BLaER1 (cell line): ENCODE results near the gene LPP.

ENCODE experiments used
- H3K27ac ChIP-seq: shearing (Covaris generic); formaldehyde crosslinking; 2 replicates; pipeline ENCODE4 v1.8.1; 2022
- H3K27me3 ChIP-seq: shearing (Covaris generic); formaldehyde crosslinking; 2 replicates; pipeline ENCODE4 v1.8.1; 2022
- H3K36me3 ChIP-seq: shearing (Covaris generic); formaldehyde crosslinking; 2 replicates; pipeline ENCODE4 v1.8.1; 2022
- H3K4me1 ChIP-seq: shearing (Covaris generic); formaldehyde crosslinking; 2 replicates; pipeline ENCODE4 v1.8.1; 2022
- H3K4me2 ChIP-seq: shearing (Covaris generic); formaldehyde crosslinking; 2 replicates; pipeline ENCODE4 v1.8.1; 2022
- H3K4me3 ChIP-seq: shearing (Covaris generic); formaldehyde crosslinking; 2 replicates; pipeline ENCODE4 v1.8.1; 2022
- H3K9ac ChIP-seq: shearing (Covaris generic); formaldehyde crosslinking; 2 replicates; pipeline ENCODE4 v1.8.1; 2022
- H3K9me3 ChIP-seq: shearing (Covaris generic); formaldehyde crosslinking; 2 replicates; pipeline ENCODE4 v1.8.1; 2022
- H4K20me1 ChIP-seq: shearing (Covaris generic); formaldehyde crosslinking; 2 replicates; pipeline ENCODE4 v1.8.1; 2022
- Cebpa-rat ChIP-seq: shearing (Covaris generic); IDR thresholded peaks from 2 replicates; pipeline ENCODE4 v1.8.1; 2022

The LPP gene

DNA sequence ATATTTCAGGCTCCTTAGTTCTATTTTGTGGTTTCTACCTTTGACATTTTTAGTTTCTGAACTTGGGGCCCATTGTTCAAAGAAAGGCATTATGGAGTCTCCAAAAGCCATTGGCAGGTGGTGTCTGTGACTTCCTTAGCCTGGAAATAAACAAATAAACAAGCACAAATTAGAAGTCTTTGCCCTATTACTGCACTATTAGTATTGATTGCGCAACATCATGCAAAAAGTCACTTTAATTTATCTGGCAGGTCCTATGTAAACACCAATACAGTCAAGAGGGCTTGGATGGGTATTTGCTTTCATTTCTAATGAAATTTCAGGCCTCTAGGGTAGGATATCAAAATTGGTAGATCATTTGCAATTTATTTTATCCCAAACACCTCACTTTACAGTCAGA lies 85.6 kb downstream of the LPP start:
- Histone ChIP-seq H3K4me3 (no peak overlapping the region), H3K36me3 (peaks cover 5% of the 10 kb centered on the region), H3K4me1 (peaks cover 19% of the 10 kb centered on the region), H3K4me2 (no peak overlapping the region), H3K9me3 (no peaks in the 10 kb centered on the region), H3K27me3 (no peaks in the 10 kb centered on the region), H3K9ac (no peak overlapping the region), H3K27ac (no peak overlapping the region), H4K20me1 (no peaks in the 10 kb centered on the region; the same call in 1 of the 2 replicates)
- TF ChIP-seq Cebpa-rat: peak; percentile 97

DNA sequence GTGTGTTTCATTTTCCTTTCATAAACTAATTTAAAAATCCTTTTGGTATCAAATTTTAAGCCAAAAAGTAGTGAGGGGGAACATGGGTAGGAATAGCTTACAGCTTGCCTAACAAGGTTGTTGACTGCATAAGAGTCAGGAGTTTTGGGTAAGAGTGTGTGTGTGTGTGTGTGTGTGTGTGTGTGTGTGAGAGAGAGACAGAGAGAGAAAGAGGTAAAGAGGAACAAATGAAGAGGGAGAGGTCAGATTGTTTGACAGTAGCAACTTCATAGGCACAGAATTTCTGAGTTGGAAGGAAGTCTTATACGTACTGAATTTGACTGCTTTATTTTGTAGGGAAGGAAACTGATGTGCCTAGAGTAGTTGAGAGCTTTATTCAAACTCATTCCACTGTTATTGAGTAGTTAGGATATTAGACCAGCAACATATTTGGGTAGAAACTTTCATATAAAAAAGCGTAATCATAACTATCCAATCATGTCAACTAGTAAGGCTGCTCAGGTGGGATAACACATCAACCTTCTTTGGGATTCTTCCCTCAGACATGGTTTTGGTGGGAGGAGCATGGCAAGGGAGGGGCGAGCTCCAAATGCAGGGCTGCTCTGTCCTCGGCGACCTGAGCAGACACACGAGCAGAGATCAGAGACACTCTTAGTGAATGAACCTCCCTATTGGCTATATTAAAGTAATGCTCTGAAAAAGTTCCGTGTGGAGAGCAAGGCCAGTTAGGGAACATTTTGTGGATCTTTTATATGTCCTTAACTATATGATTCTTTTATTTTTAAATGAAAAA lies 86.4 kb downstream of the LPP start:
- no peak for TF ChIP-seq Cebpa-rat
- no peak overlapping the region for H3K4me3 ChIP-seq
- H4K20me1 ChIP-seq: no peaks in the 10 kb centered on the region; the same call in 1 of the 2 replicates
- no peak overlapping the region for H3K4me2 ChIP-seq
- H3K9me3 ChIP-seq: no peaks in the 10 kb centered on the region
- H3K36me3 ChIP-seq: peaks cover 5% of the 10 kb centered on the region
- no peak overlapping the region for H3K27ac ChIP-seq
- no peaks in the 10 kb centered on the region for H3K27me3 ChIP-seq
- no peak overlapping the region for H3K9ac ChIP-seq
- peaks cover 20% of the 10 kb centered on the region for H3K4me1 ChIP-seq

DNA sequence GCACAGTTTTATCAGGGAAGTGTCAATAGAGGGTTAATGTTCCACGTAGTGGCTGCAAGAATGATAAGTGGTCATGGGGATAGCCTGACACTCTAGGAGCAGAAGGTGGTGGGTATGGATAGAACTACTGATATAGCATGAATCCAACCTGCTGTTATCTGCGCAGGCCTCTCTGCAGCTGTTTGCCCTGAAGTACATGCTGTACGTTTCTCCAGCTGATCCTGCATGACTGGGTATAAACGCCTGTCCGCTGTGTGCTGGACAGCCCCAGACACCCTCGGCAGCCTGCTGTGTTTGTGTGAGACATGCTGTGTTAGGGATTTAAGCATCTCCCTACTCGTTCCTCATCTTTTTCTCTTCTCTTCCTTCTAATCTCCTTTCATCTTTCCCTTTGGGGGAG lies 87.1 kb downstream of the LPP start:
- no peak overlapping the region for H3K4me2 ChIP-seq
- H3K4me3 ChIP-seq: no peak overlapping the region
- no peak for TF ChIP-seq Cebpa-rat
- peaks cover 20% of the 10 kb centered on the region for H3K4me1 ChIP-seq
- H3K9ac ChIP-seq: no peak overlapping the region
- H3K9me3 ChIP-seq: no peaks in the 10 kb centered on the region
- no peaks in the 10 kb centered on the region for H3K27me3 ChIP-seq
- no peaks in the 10 kb centered on the region; the same call in 1 of the 2 replicates for H4K20me1 ChIP-seq
- no peak overlapping the region for H3K27ac ChIP-seq
- H3K36me3 ChIP-seq: peaks cover 5% of the 10 kb centered on the region

DNA sequence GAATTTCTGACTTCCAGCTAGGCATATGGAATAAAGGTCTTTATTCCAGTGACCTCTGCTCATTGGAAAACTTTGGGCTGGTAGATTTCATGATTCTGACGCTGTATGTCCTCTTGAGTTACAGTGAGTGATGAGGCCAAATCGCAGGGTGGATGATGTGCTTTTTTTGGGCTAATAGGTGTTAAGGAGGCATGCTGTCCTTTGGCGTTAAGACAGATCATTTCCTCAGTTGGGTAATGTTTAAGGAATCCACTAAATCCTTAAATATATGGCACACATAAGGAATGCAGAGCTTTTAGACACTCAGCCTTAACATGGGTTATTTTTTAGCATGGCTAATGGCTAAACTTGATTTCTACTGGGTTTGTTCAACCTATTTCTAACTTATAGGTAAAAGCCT lies 87.9 kb downstream of the LPP start:
- H3K4me2 ChIP-seq: no peak overlapping the region
- no peaks in the 10 kb centered on the region; the same call in 1 of the 2 replicates for H4K20me1 ChIP-seq
- no peaks in the 10 kb centered on the region for H3K27me3 ChIP-seq
- peaks cover 5% of the 10 kb centered on the region for H3K36me3 ChIP-seq
- H3K27ac ChIP-seq: no peak overlapping the region
- H3K4me1 ChIP-seq: peaks cover 12% of the 10 kb centered on the region
- no peak overlapping the region for H3K9ac ChIP-seq
- H3K9me3 ChIP-seq: no peaks in the 10 kb centered on the region
- no peak overlapping the region for H3K4me3 ChIP-seq
- no peak for TF ChIP-seq Cebpa-rat

DNA sequence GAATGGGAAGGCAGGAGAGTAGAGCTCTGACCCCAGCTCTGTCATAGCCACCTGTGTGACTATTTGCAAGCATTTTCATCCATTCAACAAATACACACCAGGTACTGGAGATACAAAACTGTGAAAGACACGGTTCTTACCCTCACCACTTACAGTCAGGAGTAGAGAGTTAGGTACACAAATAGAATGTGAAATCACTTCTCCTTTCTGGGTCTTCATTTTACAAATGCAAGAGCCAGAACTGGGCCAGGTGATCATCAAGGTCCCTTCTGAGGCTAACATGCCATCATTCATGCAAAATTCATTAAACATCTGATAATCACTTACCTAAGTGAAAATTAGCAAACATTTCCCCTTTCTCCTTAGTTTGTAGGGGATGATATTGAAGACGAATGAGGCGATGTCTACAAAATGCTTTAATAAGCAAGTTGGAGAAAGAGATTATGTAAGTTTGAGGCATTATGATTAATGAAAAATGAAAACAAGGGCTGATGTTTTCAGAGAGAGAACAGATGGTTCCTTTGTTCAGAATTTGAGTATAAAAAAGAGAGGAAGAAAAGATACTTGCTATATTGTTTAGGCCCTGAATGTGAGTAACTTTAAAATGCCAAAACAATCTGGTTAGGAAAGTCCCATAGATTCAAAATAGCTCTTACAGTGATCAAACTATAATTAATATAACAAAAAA lies 88.6 kb downstream of the LPP start:
- H4K20me1 ChIP-seq: no peaks in the 10 kb centered on the region; the same call in 1 of the 2 replicates
- H3K9me3 ChIP-seq: no peaks in the 10 kb centered on the region
- peaks cover 5% of the 10 kb centered on the region for H3K36me3 ChIP-seq
- no peak for TF ChIP-seq Cebpa-rat
- H3K27me3 ChIP-seq: no peaks in the 10 kb centered on the region
- H3K27ac ChIP-seq: no peak overlapping the region
- H3K4me3 ChIP-seq: no peak overlapping the region
- H3K9ac ChIP-seq: no peak overlapping the region
- no peak overlapping the region for H3K4me2 ChIP-seq
- peaks cover 8% of the 10 kb centered on the region for H3K4me1 ChIP-seq

DNA sequence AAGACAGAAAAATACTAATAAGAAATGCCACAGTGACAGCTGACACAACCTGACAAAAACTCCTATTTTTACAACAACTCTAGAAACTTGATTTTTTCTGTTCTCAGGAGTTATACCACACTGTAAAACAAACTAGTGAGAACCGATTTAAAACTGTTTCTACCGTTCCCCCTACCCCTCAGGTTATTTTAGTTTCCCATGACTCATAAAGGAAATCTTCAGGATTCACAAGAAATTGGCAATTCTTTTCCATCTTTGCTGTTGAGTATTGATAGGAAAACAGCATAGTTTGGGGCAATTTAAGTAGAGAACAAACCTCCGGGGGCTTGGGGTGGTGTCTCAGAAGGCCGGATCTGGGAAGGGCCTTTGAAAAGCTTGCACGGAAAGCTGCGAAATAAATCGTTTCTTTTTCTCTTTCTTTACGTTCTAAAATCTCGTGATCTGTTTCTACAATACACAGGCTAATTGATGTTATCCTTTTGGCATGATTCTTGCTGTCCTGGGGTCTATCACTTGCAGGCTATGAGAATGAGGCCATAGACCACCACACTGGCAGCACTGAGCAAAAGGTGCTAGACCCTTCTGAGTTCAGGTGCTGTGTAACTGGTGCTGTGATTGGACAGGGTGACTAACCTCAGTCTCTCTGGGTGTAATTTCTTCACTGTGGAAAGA lies 89.3 kb downstream of the LPP start:
- Histone ChIP-seq H3K4me3 (no peak overlapping the region), H3K9me3 (no peaks in the 10 kb centered on the region), H3K27me3 (no peaks in the 10 kb centered on the region), H3K4me1 (peaks cover 8% of the 10 kb centered on the region), H3K4me2 (no peak overlapping the region), H4K20me1 (no peaks in the 10 kb centered on the region; the same call in 1 of the 2 replicates), H3K9ac (no peak overlapping the region), H3K36me3 (peaks cover 5% of the 10 kb centered on the region), H3K27ac (no peak overlapping the region)
- TF ChIP-seq Cebpa-rat: no peak

DNA sequence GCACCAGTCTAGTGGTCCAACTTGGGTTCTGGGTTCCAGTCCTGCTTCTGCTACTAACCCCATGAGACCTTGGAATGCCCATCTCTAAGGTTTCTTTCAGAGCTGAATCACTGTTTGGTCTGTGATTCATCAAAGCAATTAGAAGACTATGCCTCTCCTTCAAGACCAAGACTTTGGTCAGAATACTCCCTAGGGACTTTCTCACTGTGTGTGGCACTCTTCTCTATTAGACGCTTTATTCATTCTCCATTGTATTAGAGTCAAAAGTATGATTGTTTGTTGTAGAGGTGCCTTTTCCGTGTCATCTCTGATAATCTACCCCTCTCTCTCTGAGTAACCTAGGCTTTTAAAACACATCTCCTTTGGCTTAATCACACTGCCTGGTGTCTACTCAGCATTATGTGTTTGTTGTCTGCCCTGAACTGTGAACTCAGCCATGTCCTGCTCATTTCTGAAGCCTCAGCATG lies 90.5 kb downstream of the LPP start:
- H3K4me2 ChIP-seq: no peak overlapping the region
- H3K4me3 ChIP-seq: no peak overlapping the region
- H4K20me1 ChIP-seq: no peaks in the 10 kb centered on the region; the same call in 1 of the 2 replicates
- H3K4me1 ChIP-seq: peaks cover 8% of the 10 kb centered on the region
- no peak overlapping the region for H3K9ac ChIP-seq
- no peaks in the 10 kb centered on the region for H3K9me3 ChIP-seq
- H3K36me3 ChIP-seq: no peaks in the 10 kb centered on the region; the same call in 1 of the 2 replicates
- no peak for TF ChIP-seq Cebpa-rat
- H3K27ac ChIP-seq: no peak overlapping the region
- no peaks in the 10 kb centered on the region for H3K27me3 ChIP-seq

DNA sequence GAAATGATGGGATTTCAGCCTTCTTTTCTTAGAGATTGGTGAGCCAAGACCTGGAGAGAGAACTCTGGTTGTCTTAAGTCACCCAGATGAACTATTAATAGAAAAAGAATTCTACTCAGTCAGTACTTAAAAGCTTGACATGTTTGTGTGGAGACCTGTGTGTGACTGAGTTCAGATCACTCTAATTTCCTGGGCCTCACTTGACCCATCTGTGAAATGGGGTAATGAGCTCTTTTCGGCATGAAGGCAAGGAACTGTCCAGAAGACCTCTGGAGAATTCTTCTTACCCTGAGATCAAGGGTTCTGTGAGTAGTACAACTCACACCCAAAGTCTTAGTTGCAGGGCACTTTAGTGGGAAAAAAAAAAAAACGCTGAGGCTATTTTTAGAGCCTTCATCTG lies 92.9 kb downstream of the LPP start:
- Histone ChIP-seq H3K27ac (no peak overlapping the region), H3K4me3 (no peak overlapping the region), H4K20me1 (no peaks in the 10 kb centered on the region; the same call in 1 of the 2 replicates), H3K27me3 (no peaks in the 10 kb centered on the region), H3K4me1 (peaks cover 8% of the 10 kb centered on the region), H3K9ac (no peak overlapping the region), H3K4me2 (no peak overlapping the region), H3K36me3 (no peaks in the 10 kb centered on the region), H3K9me3 (no peaks in the 10 kb centered on the region)
- no peak for TF ChIP-seq Cebpa-rat

DNA sequence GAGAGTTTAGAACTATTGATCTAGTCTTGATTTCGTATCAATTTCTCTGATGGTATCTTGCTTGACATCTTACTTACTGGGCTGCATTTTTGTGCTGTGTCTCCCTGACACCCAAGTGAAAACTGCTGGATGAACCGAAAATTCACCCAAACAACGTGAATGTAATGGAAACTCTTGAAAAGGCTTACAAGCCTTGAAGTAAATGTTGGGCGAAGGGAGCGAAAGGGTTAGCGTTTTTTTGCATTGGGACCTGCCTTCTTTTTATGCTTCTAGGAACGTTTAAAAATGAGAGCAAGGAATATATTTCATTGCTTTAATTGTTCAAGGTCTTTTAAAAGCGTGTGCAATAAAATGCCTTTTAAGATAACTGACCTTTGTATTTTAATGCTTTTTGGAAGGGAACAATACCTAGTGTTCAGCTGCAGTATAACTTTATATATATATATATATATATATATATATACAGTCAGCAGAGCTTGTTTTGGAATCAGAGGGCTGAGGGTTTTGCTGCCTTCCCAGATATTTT lies 94.1 kb downstream of the LPP start:
- H3K4me2 ChIP-seq: no peak overlapping the region
- no peak overlapping the region for H3K4me3 ChIP-seq
- H3K9ac ChIP-seq: no peak overlapping the region
- TF ChIP-seq Cebpa-rat: no peak
- H3K27me3 ChIP-seq: no peaks in the 10 kb centered on the region
- H3K27ac ChIP-seq: no peak overlapping the region
- H4K20me1 ChIP-seq: no peaks in the 10 kb centered on the region; the same call in 1 of the 2 replicates
- peaks cover 6% of the 10 kb centered on the region for H3K9me3 ChIP-seq
- H3K4me1 ChIP-seq: peaks cover 8% of the 10 kb centered on the region
- H3K36me3 ChIP-seq: no peaks in the 10 kb centered on the region
